Muscle layer of colon (tissue), 2 donors: ENCODE results near the gene MAPKAP1.

Source experiments
- H3K27ac ChIP-seq: one replicate; pipeline ENCODE4 v1.7.0; 2013; ENCODE audit warnings: low read depth, mild to moderate bottlenecking, low read length, moderate library complexity
- H3K27me3 ChIP-seq, 2 donors: one replicate each; pipeline ENCODE4 v1.7.0; 2013; ENCODE audit warnings: low read length in 2 of 2, mild to moderate bottlenecking in 2 of 2; ENCODE audit not compliant: insufficient read depth in 2 of 2, control insufficient read depth in 1 of 2
- H3K36me3 ChIP-seq: one replicate; pipeline ENCODE4 v1.7.0; 2013; ENCODE audit warnings: mild to moderate bottlenecking, low read length; ENCODE audit not compliant: insufficient read depth
- H3K4me1 ChIP-seq: one replicate; pipeline ENCODE4 v1.7.0; 2013; ENCODE audit warnings: mild to moderate bottlenecking, low read length; ENCODE audit not compliant: insufficient read depth
- H3K4me3 ChIP-seq, 2 donors: one replicate each; pipeline ENCODE4 v1.7.0; 2013; ENCODE audit warnings: low read length in 2 of 2, low read depth in 1 of 2, mild to moderate bottlenecking in 1 of 2, moderate library complexity in 1 of 2
- H3K9ac ChIP-seq: one replicate; pipeline ENCODE4 v1.7.0; 2013; ENCODE audit warnings: low read length
- H3K9me3 ChIP-seq: one replicate; pipeline ENCODE4 v1.7.0; 2013; ENCODE audit warnings: mild to moderate bottlenecking, low read length
- donor health status: abdominal sarcoma.
- donor health status: Adenocarcinoma of cecum.

Gene MAPKAP1

DNA sequence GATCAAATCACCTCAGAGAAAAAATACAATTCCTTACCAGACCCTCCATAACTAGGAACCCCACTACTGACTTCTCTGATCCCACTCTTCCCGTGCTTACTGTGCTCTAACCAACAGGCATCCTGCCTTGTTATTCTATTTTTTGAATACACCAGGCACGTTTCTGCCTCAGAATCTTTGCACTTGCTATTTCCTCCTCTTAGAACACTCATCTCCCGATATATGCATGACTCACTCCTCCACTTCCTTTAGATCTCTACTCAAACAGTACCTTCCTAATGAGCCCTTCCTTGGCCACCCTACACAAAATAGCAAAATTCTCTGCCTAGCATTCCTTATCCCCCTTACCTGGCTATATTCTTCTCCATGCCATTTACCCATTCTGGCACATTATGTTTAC lies 43.9 kb downstream of the MAPKAP1 start:
- Histone ChIP-seq H3K4me3 (no peak overlapping the region), H3K4me1 (no peaks in the 10 kb centered on the region), H3K9ac (no peak overlapping the region), H3K27me3 (no peaks in the 10 kb centered on the region), H3K9me3 (no peaks in the 10 kb centered on the region), H3K27ac (no peak overlapping the region), H3K36me3 (no peaks in the 10 kb centered on the region)

DNA sequence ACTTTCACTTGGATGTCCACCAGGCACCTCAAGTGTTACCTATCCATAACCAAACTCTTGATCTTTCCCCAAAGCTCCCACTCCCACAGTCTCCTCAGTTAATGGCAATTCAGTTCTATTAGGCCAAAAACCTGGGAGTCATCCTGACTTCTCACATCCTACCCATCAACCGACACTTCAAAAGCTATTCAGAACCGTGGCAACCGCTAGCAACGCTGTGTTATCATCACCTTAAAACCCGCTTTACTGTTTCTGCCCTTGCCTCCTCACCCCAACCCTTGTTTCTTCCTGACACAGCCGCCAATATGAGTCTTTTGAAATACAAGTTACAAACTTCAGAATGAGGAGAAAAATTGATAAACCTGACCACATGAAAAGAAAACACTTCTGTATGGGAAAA lies 46.5 kb downstream of the MAPKAP1 start:
- H3K27ac ChIP-seq, result no peak overlapping the region
- no peaks in the 10 kb centered on the region for H3K4me1 ChIP-seq
- no peaks in the 10 kb centered on the region for H3K27me3 ChIP-seq
- H3K9me3 ChIP-seq, result no peaks in the 10 kb centered on the region
- H3K4me3 ChIP-seq, result no peak overlapping the region
- no peak overlapping the region for H3K9ac ChIP-seq
- peaks cover 3% of the 10 kb centered on the region for H3K36me3 ChIP-seq

DNA sequence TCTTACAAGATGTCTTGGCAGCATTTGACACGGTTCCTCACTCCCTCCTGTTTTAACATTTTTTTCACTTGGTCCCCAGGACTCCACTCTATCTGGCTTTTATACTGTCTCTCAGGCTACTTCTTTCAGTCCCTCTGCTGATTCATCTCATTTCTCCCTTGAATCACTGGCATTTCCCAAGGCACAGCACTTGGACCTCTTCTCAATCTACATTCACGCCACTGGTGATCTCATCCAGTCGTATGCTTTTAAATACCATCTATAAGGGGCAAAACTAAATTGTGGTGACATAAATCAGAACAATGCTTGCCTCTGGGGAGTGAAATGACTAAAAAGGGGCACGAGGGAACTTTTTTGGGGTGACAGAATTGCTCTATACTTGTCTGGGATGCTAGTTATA lies 47.1 kb downstream of the MAPKAP1 start:
- Histone ChIP-seq H3K4me3 (no peak overlapping the region), H3K27me3 (no peaks in the 10 kb centered on the region), H3K4me1 (no peaks in the 10 kb centered on the region), H3K27ac (no peak overlapping the region), H3K9me3 (no peaks in the 10 kb centered on the region), H3K9ac (no peak overlapping the region), H3K36me3 (peaks cover 3% of the 10 kb centered on the region)

DNA sequence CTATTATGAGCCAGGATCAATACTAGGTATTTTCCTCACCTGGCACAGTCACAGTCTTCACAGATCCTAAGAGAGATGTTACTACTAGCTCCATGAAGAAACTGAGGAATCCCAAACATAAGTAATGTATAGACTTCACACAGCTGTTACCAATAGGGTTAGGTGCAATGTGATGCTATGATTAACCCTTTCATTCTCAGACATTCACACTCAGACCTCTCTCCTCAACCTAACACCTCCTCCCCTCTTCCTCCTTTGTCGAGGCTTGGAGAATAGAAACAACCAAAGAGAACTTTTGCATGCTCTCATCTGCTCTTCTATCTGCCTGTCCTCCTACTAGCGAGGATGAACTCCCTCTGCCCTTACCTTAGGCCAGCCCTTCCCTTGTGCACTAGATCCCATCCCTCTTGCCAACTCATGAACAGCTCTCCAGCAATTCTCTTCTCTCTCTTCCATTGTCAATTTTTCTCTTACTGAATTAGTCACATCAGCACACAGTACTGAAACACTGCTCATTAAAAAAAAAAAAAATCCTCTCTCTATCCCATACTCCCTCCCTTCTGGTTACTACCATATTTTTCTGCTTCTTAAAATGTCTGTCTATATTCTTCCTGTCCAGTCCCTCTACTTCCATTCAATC lies 47.7 kb downstream of the MAPKAP1 start:
- Histone ChIP-seq H3K4me3 (no peak overlapping the region), H3K27ac (no peak overlapping the region), H3K9ac (no peak overlapping the region), H3K27me3 (no peaks in the 10 kb centered on the region), H3K9me3 (no peaks in the 10 kb centered on the region), H3K4me1 (no peaks in the 10 kb centered on the region), H3K36me3 (peaks cover 3% of the 10 kb centered on the region)

DNA sequence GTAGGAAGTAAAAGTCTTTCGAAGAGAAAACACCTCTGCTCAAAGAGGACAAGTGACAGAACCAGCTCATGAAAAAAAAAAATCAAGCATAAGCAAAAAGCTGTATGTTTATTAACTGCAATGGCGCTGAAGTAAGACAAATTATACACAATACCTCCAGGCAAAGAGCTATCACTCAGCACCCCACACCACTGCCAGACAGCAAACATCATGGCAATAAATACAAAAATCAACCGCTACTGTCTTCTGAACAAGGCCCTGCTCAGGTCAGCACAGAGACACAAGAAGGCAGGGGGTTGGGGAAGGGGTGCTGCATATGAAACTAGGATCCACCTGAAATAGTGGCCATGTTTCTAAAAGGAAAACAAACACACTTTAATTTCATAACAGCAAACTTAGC lies 50.4 kb downstream of the MAPKAP1 start:
- H3K9me3 ChIP-seq, result no peaks in the 10 kb centered on the region
- H3K27ac ChIP-seq, result no peak overlapping the region
- peaks cover 3% of the 10 kb centered on the region for H3K36me3 ChIP-seq
- H3K4me1 ChIP-seq, result no peaks in the 10 kb centered on the region
- H3K9ac ChIP-seq, result no peak overlapping the region
- H3K4me3 ChIP-seq, result no peak overlapping the region
- H3K27me3 ChIP-seq, result no peaks in the 10 kb centered on the region

DNA sequence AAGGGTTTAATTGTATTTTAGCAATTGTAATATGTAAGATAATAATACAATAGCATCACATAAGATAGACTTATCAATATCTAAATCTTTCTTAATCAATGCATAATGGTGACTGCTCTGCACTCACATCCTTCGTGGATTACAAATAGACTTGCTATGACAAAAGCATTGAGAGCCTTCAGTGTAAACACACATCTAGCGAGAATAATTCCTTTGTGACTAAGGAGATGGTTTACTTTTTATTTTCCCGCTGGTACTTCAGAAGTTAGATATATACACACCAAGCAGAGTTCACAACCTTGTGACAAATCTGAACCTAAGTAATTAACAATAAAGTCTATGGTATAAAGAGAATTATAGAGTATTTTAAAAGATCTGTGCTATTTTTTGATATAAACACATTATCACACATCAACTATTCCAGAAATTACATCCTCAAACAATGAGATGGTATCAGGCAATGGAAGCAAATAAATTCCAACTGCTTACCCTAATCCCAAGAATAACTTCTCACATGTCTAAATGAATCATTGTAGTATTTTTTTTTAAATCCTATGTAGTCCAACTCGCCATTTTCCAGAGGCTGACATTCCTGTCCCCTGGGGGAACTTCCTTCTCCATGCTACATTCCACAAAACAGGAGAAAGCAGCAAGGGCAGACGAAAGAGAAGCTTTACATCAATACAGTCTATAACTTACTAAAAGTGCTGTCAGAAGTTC lies 51.2 kb downstream of the MAPKAP1 start:
- Histone ChIP-seq H3K27me3 (no peaks in the 10 kb centered on the region), H3K4me3 (no peak overlapping the region), H3K9me3 (no peaks in the 10 kb centered on the region), H3K9ac (no peak overlapping the region), H3K27ac (no peak overlapping the region), H3K36me3 (peaks cover 3% of the 10 kb centered on the region), H3K4me1 (no peaks in the 10 kb centered on the region)

DNA sequence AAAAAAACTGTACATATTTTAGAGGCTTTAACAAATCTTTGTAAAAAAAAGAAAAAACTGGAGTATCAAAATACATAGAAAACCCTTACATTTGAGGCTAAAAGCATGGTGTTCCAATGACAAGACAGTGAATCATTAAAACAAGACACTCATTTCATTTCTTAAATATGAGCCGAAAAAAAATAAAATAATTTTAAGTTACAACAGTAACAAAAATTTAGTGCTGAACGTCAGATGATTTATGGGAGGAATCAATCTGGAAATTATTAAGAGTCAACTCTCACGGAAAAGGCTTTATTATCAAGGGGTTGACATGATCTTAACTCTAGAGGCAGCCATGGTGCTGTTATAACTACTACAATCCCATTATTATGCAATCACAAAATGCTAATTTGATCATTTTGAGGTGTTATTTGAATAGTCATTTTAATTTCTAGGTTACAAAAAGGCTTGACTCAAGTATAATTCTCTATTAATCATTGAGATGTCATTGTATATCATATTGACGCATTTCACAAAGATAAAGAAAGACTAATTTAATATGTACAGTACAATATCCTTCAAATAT lies 51.9 kb downstream of the MAPKAP1 start:
- peaks cover 3% of the 10 kb centered on the region for H3K36me3 ChIP-seq
- no peaks in the 10 kb centered on the region for H3K27me3 ChIP-seq
- H3K4me1 ChIP-seq, result no peaks in the 10 kb centered on the region
- H3K9ac ChIP-seq, result no peak overlapping the region
- no peak overlapping the region for H3K4me3 ChIP-seq
- H3K27ac ChIP-seq, result no peak overlapping the region
- H3K9me3 ChIP-seq, result no peaks in the 10 kb centered on the region

DNA sequence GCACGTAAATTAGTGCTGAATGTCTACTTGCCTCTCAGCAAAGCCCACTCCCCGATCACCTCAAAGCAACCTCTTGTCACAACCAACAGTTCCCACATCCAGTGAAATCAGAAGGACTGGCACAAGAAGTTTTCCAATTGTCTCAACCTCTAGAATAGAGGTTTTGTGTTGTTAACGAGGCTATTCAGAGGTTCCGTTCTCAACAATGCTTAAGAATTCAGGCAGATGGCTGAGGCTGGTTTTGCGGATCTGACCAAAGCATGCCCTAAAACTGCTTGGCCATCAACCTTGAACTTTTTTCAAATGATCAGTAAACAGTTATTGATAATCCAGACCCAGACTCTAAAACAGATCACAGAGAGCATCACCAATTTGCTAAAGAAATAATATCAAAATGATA lies 52.9 kb downstream of the MAPKAP1 start:
- H3K27me3 ChIP-seq, result no peaks in the 10 kb centered on the region
- no peak overlapping the region for H3K27ac ChIP-seq
- no peak overlapping the region for H3K9ac ChIP-seq
- peaks cover 3% of the 10 kb centered on the region for H3K36me3 ChIP-seq
- no peaks in the 10 kb centered on the region for H3K4me1 ChIP-seq
- H3K4me3 ChIP-seq, result no peak overlapping the region
- no peaks in the 10 kb centered on the region for H3K9me3 ChIP-seq

DNA sequence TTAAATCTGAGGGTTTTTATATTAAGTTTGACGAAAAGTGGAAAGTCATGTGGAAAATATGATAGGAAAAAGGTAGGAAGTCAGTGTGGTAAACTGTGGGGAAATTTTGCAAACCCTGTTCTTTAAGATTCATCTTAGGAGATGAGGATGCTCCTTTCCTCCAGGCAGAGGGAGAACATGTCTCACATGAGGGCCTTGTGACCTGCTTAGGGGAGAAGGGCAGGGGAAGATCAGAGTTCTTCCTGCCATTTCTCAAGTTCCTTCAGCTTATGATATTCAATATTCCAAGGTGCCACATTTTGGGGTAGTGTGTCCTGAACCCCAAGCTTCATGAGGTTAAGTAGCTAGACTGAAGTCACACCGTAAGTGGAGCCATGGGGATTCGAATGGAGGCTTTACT lies 53.7 kb downstream of the MAPKAP1 start:
- no peak overlapping the region for H3K9ac ChIP-seq
- no peak overlapping the region for H3K27ac ChIP-seq

DNA sequence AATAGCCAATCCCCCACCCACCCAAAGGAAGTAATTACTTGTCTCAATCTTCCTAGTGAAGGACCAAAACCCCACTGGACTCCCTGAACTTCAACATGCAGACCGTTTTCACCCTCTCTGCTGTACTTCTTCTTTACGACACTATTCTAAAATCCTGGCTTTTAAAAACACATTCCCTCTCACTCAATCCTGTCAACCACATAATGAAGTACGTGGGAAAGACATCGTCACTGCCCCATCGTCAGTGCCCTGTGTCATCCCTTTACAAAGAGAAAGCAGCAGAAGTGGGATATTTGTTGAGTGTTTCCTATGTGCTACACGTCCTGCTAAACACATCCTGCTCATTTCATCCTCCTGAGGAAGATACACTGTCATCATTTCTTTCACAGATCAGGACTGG lies 54.2 kb downstream of the MAPKAP1 start:
- Histone ChIP-seq H3K4me1 (no peaks in the 10 kb centered on the region), H3K4me3 (no peak overlapping the region), H3K36me3 (peaks cover 3% of the 10 kb centered on the region), H3K27me3 (no peaks in the 10 kb centered on the region), H3K9me3 (no peaks in the 10 kb centered on the region), H3K9ac (no peak overlapping the region), H3K27ac (no peak overlapping the region)

More for the DNA sequence above, 53.7 kb downstream of the MAPKAP1 start:
- H3K36me3 ChIP-seq, result peaks cover 3% of the 10 kb centered on the region
- H3K4me1 ChIP-seq, result no peaks in the 10 kb centered on the region
- H3K27me3 ChIP-seq, result no peaks in the 10 kb centered on the region
- no peaks in the 10 kb centered on the region for H3K9me3 ChIP-seq
- no peak overlapping the region for H3K4me3 ChIP-seq

DNA sequence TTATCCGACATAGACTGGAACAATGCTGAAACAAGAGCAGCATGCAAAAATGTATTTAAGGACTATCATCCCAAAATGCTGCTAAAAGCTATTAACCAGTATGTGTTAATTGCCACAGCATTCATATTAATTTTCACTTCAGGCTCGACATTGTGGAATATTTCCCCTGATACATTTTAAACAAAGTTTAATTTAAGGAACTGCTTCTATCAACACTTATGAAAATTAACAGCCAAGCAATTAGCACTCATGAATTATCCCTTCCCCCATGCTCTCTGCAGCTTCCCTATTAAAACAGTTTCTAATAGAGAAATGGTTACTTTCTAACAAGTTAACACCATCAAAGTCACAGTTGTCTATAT lies 54.8 kb downstream of the MAPKAP1 start:
- peaks cover 5% of the 10 kb centered on the region for H3K4me1 ChIP-seq
- no peaks in the 10 kb centered on the region for H3K9me3 ChIP-seq
- no peaks in the 10 kb centered on the region for H3K27me3 ChIP-seq
- H3K4me3 ChIP-seq, result no peak overlapping the region
- H3K27ac ChIP-seq, result no peak overlapping the region
- H3K9ac ChIP-seq, result no peak overlapping the region
- peaks cover 3% of the 10 kb centered on the region for H3K36me3 ChIP-seq
